ENCODE data around the gene KMT2C. TPM values are rescaled to one million over a fixed set of nuclear protein-coding genes. Genes with fewer than 3 reads are reported as not detected.

KMT2C gene
- polyA plus RNA-seq, 1 donor from 2014 or later: 29.8 TPM

DNA sequence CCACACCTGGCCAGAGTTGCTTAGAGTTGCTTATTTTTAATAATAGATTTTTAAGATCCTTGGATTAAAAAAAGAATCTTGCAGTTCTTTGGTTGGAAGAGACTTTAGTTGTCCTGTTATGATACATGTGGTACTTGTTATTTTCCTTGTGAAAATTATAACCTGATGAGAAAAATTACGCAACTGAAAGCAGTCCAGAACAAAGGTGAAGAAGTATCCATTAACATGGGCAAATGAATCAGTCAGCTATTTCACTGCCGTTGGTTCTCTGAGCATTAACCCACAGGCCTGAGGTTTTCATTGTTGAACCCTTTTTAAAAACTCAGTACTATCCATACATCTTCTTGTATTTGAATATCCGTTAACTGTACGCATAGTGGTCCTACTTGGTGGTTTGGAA is 342.1 kb downstream of the KMT2C start:
- no peak overlapping the region for H3K4me3 ChIP-seq (ENCODE audit: low read length)
- no peaks in the 10 kb centered on the region for H3K79me2 ChIP-seq (replicated peaks; ENCODE audit: insufficient read depth, low read length)
- TF ChIP-seq RAD21 (conservative IDR thresholded peaks at IDR 0.05) (no peak), SMC3 (conservative IDR thresholded peaks at IDR 0.05; ENCODE audit: poor library complexity) (no peak), TAF1 (IDR thresholded peaks at IDR 0.05; ENCODE audit: low read depth) (no peak), EZH2 (IDR thresholded peaks at IDR 0.05; ENCODE audit: borderline replicate concordance, insufficient read depth, low read length, poor library complexity, severe bottlenecking) (no peak), MXI1 (conservative IDR thresholded peaks at IDR 0.05; ENCODE audit: poor library complexity, severe bottlenecking) (no peak), POLR2AphosphoS5 (IDR thresholded peaks at IDR 0.05) (no peak), EP300 (conservative IDR thresholded peaks at IDR 0.05; ENCODE audit: poor library complexity, severe bottlenecking) (no peak)
- TF ChIP-seq, protein P1, sequence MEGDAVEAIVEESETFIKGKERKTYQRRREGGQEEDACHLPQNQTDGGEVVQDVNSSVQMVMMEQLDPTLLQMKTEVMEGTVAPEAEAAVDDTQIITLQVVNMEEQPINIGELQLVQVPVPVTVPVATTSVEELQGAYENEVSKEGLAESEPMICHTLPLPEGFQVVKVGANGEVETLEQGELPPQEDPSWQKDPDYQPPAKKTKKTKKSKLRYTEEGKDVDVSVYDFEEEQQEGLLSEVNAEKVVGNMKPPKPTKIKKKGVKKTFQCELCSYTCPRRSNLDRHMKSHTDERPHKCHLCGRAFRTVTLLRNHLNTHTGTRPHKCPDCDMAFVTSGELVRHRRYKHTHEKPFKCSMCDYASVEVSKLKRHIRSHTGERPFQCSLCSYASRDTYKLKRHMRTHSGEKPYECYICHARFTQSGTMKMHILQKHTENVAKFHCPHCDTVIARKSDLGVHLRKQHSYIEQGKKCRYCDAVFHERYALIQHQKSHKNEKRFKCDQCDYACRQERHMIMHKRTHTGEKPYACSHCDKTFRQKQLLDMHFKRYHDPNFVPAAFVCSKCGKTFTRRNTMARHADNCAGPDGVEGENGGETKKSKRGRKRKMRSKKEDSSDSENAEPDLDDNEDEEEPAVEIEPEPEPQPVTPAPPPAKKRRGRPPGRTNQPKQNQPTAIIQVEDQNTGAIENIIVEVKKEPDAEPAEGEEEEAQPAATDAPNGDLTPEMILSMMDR (IDR thresholded peaks at IDR 0.05; ENCODE audit: poor library complexity, severe bottlenecking): no peak
- TF ChIP-seq, protein P2, sequence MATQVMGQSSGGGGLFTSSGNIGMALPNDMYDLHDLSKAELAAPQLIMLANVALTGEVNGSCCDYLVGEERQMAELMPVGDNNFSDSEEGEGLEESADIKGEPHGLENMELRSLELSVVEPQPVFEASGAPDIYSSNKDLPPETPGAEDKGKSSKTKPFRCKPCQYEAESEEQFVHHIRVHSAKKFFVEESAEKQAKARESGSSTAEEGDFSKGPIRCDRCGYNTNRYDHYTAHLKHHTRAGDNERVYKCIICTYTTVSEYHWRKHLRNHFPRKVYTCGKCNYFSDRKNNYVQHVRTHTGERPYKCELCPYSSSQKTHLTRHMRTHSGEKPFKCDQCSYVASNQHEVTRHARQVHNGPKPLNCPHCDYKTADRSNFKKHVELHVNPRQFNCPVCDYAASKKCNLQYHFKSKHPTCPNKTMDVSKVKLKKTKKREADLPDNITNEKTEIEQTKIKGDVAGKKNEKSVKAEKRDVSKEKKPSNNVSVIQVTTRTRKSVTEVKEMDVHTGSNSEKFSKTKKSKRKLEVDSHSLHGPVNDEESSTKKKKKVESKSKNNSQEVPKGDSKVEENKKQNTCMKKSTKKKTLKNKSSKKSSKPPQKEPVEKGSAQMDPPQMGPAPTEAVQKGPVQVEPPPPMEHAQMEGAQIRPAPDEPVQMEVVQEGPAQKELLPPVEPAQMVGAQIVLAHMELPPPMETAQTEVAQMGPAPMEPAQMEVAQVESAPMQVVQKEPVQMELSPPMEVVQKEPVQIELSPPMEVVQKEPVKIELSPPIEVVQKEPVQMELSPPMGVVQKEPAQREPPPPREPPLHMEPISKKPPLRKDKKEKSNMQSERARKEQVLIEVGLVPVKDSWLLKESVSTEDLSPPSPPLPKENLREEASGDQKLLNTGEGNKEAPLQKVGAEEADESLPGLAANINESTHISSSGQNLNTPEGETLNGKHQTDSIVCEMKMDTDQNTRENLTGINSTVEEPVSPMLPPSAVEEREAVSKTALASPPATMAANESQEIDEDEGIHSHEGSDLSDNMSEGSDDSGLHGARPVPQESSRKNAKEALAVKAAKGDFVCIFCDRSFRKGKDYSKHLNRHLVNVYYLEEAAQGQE (IDR thresholded peaks at IDR 0.05; ENCODE audit: borderline replicate concordance): no peak
- no peak overlapping the region for H3K4me2 ChIP-seq (ENCODE audit: low read length)
- H3K27me3 ChIP-seq (ENCODE audit: insufficient read depth, low read depth, low read length): no peaks in the 10 kb centered on the region
- no peaks in the 10 kb centered on the region for H3F3A ChIP-seq (ENCODE audit: insufficient read depth, low read length, poor library complexity, severe bottlenecking)
- no peaks in the 10 kb centered on the region for H3K9me2 ChIP-seq (ENCODE audit: insufficient read depth, low read length)
- no peak overlapping the region for H3K9ac ChIP-seq (ENCODE audit: low read length)
- H2AFZ ChIP-seq (ENCODE audit: low read depth, low read length): no peak overlapping the region
- H3K27ac ChIP-seq (ENCODE audit: low read length): no peak overlapping the region
- no peaks in the 10 kb centered on the region for H3K9me3 ChIP-seq (ENCODE audit: low read length)
- no peaks in the 10 kb centered on the region for H3K36me3 ChIP-seq (ENCODE audit: insufficient read depth, low read length)
- no peaks in the 10 kb centered on the region for H4K20me1 ChIP-seq (ENCODE audit: insufficient read depth)

DNA sequence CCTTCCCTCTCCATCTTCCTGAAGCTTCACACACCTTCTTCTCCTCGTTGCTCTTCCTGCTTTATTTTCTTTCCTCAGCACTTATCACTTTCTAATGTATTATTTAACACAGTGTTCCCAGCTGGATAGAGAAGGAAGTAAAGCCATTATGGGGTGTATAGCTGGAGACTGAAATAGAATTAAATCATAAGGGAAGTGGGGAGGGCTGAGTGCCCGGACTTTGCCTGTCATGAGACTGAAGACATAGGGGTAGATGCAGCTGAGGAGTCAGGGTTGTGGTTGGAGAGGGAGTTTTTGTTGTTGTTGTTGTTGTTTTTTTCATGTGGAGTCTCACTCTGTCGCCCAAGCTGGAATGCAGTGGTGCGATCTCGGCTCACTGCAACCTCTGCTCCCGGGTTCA is 345.1 kb downstream of the KMT2C start:
- no peak for TF ChIP-seq EP300 (conservative IDR thresholded peaks at IDR 0.05; ENCODE audit: poor library complexity, severe bottlenecking)
- TF ChIP-seq POLR2AphosphoS5 (IDR thresholded peaks at IDR 0.05): no peak
- TF ChIP-seq EZH2 (IDR thresholded peaks at IDR 0.05; ENCODE audit: borderline replicate concordance, insufficient read depth, low read length, poor library complexity, severe bottlenecking): no peak
- no peak for TF ChIP-seq SMC3 (conservative IDR thresholded peaks at IDR 0.05; ENCODE audit: poor library complexity)
- TF ChIP-seq, protein P1 (IDR thresholded peaks at IDR 0.05; ENCODE audit: poor library complexity, severe bottlenecking): no peak
- TF ChIP-seq, protein P2 (IDR thresholded peaks at IDR 0.05; ENCODE audit: borderline replicate concordance): no peak
- TF ChIP-seq MXI1 (conservative IDR thresholded peaks at IDR 0.05; ENCODE audit: poor library complexity, severe bottlenecking): no peak
- TF ChIP-seq TAF1 (IDR thresholded peaks at IDR 0.05; ENCODE audit: low read depth): no peak
- no peak for TF ChIP-seq RAD21 (conservative IDR thresholded peaks at IDR 0.05)
- Histone ChIP-seq H3K36me3 (ENCODE audit: insufficient read depth, low read length) (no peaks in the 10 kb centered on the region), H4K20me1 (ENCODE audit: insufficient read depth) (no peaks in the 10 kb centered on the region), H3K27ac (ENCODE audit: low read length) (no peak overlapping the region), H3K79me2 (replicated peaks; ENCODE audit: insufficient read depth, low read length) (no peaks in the 10 kb centered on the region), H2AFZ (ENCODE audit: low read depth, low read length) (no peak overlapping the region), H3K4me2 (ENCODE audit: low read length) (no peak overlapping the region), H3K9me3 (ENCODE audit: low read length) (no peaks in the 10 kb centered on the region), H3F3A (ENCODE audit: insufficient read depth, low read length, poor library complexity, severe bottlenecking) (no peaks in the 10 kb centered on the region), H3K27me3 (ENCODE audit: insufficient read depth, low read depth, low read length) (no peaks in the 10 kb centered on the region), H3K9ac (ENCODE audit: low read length) (no peak overlapping the region), H3K9me2 (ENCODE audit: insufficient read depth, low read length) (no peaks in the 10 kb centered on the region), H3K4me3 (ENCODE audit: low read length) (no peak overlapping the region)
